Measurements from ENCODE around the gene PTH1R.

DNA sequence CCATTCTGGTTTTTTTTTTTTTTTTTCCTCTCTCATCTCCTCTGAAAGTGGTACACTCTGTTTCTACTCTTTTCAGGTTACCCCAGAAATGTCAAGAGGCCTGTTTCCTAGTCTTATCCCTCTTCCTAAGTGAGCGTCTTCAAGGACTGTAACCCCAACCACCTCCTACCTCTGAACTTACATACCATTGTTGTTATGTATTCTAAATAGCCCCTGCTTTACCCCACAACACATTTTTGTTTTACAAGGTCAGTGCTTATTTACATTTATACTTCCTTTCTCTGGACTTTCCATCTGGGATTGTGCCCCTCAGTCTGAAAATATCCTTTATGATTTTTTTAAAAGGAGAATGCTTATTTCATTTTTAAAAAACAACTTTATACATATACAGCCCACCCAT is 38.8 kb downstream of the PTH1R start:
- TF ChIP-seq, protein P1, sequence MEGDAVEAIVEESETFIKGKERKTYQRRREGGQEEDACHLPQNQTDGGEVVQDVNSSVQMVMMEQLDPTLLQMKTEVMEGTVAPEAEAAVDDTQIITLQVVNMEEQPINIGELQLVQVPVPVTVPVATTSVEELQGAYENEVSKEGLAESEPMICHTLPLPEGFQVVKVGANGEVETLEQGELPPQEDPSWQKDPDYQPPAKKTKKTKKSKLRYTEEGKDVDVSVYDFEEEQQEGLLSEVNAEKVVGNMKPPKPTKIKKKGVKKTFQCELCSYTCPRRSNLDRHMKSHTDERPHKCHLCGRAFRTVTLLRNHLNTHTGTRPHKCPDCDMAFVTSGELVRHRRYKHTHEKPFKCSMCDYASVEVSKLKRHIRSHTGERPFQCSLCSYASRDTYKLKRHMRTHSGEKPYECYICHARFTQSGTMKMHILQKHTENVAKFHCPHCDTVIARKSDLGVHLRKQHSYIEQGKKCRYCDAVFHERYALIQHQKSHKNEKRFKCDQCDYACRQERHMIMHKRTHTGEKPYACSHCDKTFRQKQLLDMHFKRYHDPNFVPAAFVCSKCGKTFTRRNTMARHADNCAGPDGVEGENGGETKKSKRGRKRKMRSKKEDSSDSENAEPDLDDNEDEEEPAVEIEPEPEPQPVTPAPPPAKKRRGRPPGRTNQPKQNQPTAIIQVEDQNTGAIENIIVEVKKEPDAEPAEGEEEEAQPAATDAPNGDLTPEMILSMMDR (IDR thresholded peaks at IDR 0.05), result no peak
- no peak for TF ChIP-seq ZFX (IDR thresholded peaks at IDR 0.05; ENCODE audit: borderline replicate concordance)

All from 22Rv1 (cell line).